CD4-positive, alpha-beta memory T cell (primary cell): ENCODE measurements around the gene RNASE7. TPM values are rescaled to one million over a fixed set of nuclear protein-coding genes. Genes with fewer than 3 reads are reported as not detected.
A peak's percentile ranks its signal among the peaks of the same experiment; 100 is the strongest.

Source experiments
- CTCF ChIA-PET: fragments of 350-600 bp; sonication (Branson Sonifier 250); formaldehyde crosslinking; loops from one replicate; lab custom pipeline; 2021; ENCODE audit warnings: inconsistent platforms; ENCODE audit not compliant: partially characterized antibody; lab: Charles Lee
- POLR2A ChIA-PET: fragments of 350-600 bp; sonication (Branson Sonifier 250); formaldehyde crosslinking; loops from one replicate; lab custom pipeline; 2021; ENCODE audit not compliant: partially characterized antibody; lab: Charles Lee
- DNase-seq, 5 donors: peaks; one replicate each; pipeline versions ENCODE4 v3.0.0 to v3.0.0-alpha.2; 2020 to 2022; ENCODE audit warnings: mixed read lengths in 1 of 5
- H3K27ac ChIP-seq: one replicate; pipeline ENCODE4 v1.7.0; 2013; ENCODE audit warnings: low read depth, low read length
- H3K27me3 ChIP-seq: 2 replicates; pipeline ENCODE4 v1.7.0; 2013; ENCODE audit warnings: mild to moderate bottlenecking, low read length, moderate library complexity; ENCODE audit not compliant: insufficient read depth
- H3K36me3 ChIP-seq: 2 replicates; pipeline ENCODE4 v1.7.0; 2013; ENCODE audit warnings: mild to moderate bottlenecking, low read length, moderate library complexity; ENCODE audit not compliant: insufficient read depth
- H3K4me1 ChIP-seq: 2 replicates; pipeline ENCODE4 v1.7.0; 2013; ENCODE audit warnings: mild to moderate bottlenecking, low read length, moderate library complexity; ENCODE audit not compliant: insufficient read depth
- H3K4me3 ChIP-seq, 2 donors: one replicate each; pipeline ENCODE4 v1.7.0; 2013; ENCODE audit warnings: low read length in 2 of 2, mild to moderate bottlenecking in 1 of 2
- H3K9me3 ChIP-seq, 2 donors: one replicate each; pipeline ENCODE4 v1.7.0; 2013; ENCODE audit warnings: low read length in 2 of 2, control low read depth in 1 of 2; ENCODE audit not compliant: control insufficient read depth in 1 of 2
- H3K27ac Mint-ChIP-seq, 7 donors: one replicate each; pipeline ENCODE4 v1.8.0; 2020 to 2021; ENCODE audit warnings: mixed read lengths in 7 of 7, mild to moderate bottlenecking in 6 of 7, inconsistent platforms in 3 of 7, moderate library complexity in 3 of 7
- H3K27me3 Mint-ChIP-seq, 2 donors: one replicate each; pipeline ENCODE4 v1.8.0; 2020 to 2021; ENCODE audit warnings: mixed read lengths in 2 of 2
- H3K36me3 Mint-ChIP-seq, 2 donors: one replicate each; pipeline ENCODE4 v1.8.0; 2020 to 2021; ENCODE audit warnings: mixed read lengths in 2 of 2, inconsistent platforms in 1 of 2, mild to moderate bottlenecking in 1 of 2
- H3K4me1 Mint-ChIP-seq, 4 donors: one replicate each; pipeline ENCODE4 v1.8.0; 2020 to 2021; ENCODE audit warnings: mixed read lengths in 4 of 4, mild to moderate bottlenecking in 1 of 4
- H3K4me3 Mint-ChIP-seq, 8 donors: one replicate each; pipeline ENCODE4 v1.8.0; 2020 to 2021; ENCODE audit warnings: mixed read lengths in 8 of 8, mild to moderate bottlenecking in 7 of 8, moderate library complexity in 6 of 8, inconsistent platforms in 3 of 8
- H3K9me3 Mint-ChIP-seq, 8 donors: one replicate each; pipeline ENCODE4 v1.8.0; 2020 to 2021; ENCODE audit warnings: mixed read lengths in 8 of 8, mild to moderate bottlenecking in 5 of 8, inconsistent platforms in 3 of 8, moderate library complexity in 1 of 8
- intact Hi-C: fragments of 100-400 bp; cut with micrococcal nuclease; formaldehyde crosslinking; loops from one replicate; pipeline ENCODE4 v1.15.1; 2023
- polyA plus RNA-seq, 2 donors: library from polyadenylated mRNA; unstranded; fragments of 300-500 nt; fragmentation: Illumina TruSeq; gene quantifications; one replicate each; pipeline ENCODE4 v1.2.3, GENCODE V29; 2021
- total RNA-seq, 2 experiments: library from RNA; stranded (reverse); gene quantifications; one replicate each; pipeline ENCODE4 v1.2.3, GENCODE V29; 2021

Gene RNASE7
- total and polyA plus RNA-seq, 4 experiments from 2014 or later = not detected

- peaks cover 3% of the 10 kb centered on the region for H3K27me3 ChIP-seq
- H3K36me3 Mint-ChIP-seq = peaks cover 34 to 38% of the 10 kb centered on the region in 2 donors
- no peaks in the 10 kb centered on the region for H3K36me3 ChIP-seq
- H3K4me1 Mint-ChIP-seq = no peaks in the 10 kb centered on the region
- H3K4me3 Mint-ChIP-seq = no peak overlapping the region
- intact Hi-C loops = no loop called here
- ChIA-PET CTCF (interaction anchor here (0.9 to 15.6 kb wide), 13 partner anchors 13 to 89 kb away, joined by 3 to 399 read pairs (median 44); partner anchors contain the start of genes RNASE13, RNASE7, SLC39A2 and TMEM253), POLR2A (interaction anchor here (2.2 to 5.4 kb wide), 4 partner anchors 23 to 87 kb away, joined by 11 to 52 read pairs (median 18); no protein-coding TSS in a partner anchor)
- no peak overlapping the region for H3K4me3 ChIP-seq
- no peaks in the 10 kb centered on the region for H3K9me3 Mint-ChIP-seq
- no peak overlapping the region for H3K27ac ChIP-seq
- H3K27ac Mint-ChIP-seq = peak overlapping the region in 2 of 7 donors; percentile 4 to 18
- no peaks in the 10 kb centered on the region for H3K9me3 ChIP-seq
- DNase-seq = no peak
- H3K4me1 ChIP-seq = no peaks in the 10 kb centered on the region
- peaks cover 5 to 9% of the 10 kb centered on the region in 2 donors for H3K27me3 Mint-ChIP-seq
These were observed 25.6 kb upstream of the RNASE7 start for GRCh38 chr14:21016413-21017190.

GRCh38 chr14:21017528-21018245, 24.5 kb upstream of the RNASE7 start:
- peaks cover under 1% of the 10 kb centered on the region for H3K4me1 ChIP-seq
- Mint-ChIP-seq H3K4me1 (peaks cover 3 to 8% (median 5%) of the 10 kb centered on the region in 4 donors), H3K36me3 (peaks cover 39% of the 10 kb centered on the region in 2 donors), H3K27ac (no peak overlapping the region), H3K27me3 (peaks cover under 1 to 5% of the 10 kb centered on the region in 2 donors), H3K4me3 (no peak overlapping the region), H3K9me3 (no peaks in the 10 kb centered on the region)
- no peaks in the 10 kb centered on the region for H3K27me3 ChIP-seq
- CTCF ChIA-PET = interaction anchor here (0.6 to 15.6 kb wide), 9 partner anchors 14 to 88 kb away, joined by 3 to 399 read pairs (median 5); partner anchors contain the start of genes RNASE13, RNASE7, TMEM253 and TPPP2
- H3K4me3 ChIP-seq = no peak overlapping the region
- no peaks in the 10 kb centered on the region for H3K9me3 ChIP-seq
- no peaks in the 10 kb centered on the region for H3K36me3 ChIP-seq
- no peak for DNase-seq
- POLR2A ChIA-PET = interaction anchor here (5.4 kb wide), 1 partner anchor 86 kb away, joined by 52 read pairs; no protein-coding TSS in a partner anchor
- intact Hi-C loops = no loop called here
- no peak overlapping the region for H3K27ac ChIP-seq

GRCh38 chr14:21018286-21018685, 23.9 kb upstream of the RNASE7 start:
- H3K4me1 ChIP-seq = peaks cover 7% of the 10 kb centered on the region
- H3K27ac ChIP-seq = no peak overlapping the region
- H3K36me3 ChIP-seq = no peaks in the 10 kb centered on the region
- Mint-ChIP-seq H3K4me1 (peaks cover 6 to 14% (median 10%) of the 10 kb centered on the region in 4 donors), H3K4me3 (no peak overlapping the region), H3K27ac (no peak overlapping the region), H3K27me3 (peaks cover 0 to 1% of the 10 kb centered on the region in 2 donors), H3K36me3 (peaks cover 39% of the 10 kb centered on the region in 2 donors), H3K9me3 (no peaks in the 10 kb centered on the region)
- POLR2A ChIA-PET = interaction anchor here (5.4 kb wide), 1 partner anchor 86 kb away, joined by 52 read pairs; no protein-coding TSS in a partner anchor
- no peak for DNase-seq
- intact Hi-C loops = no loop called here
- CTCF ChIA-PET = interaction anchor here (0.6 to 15.6 kb wide), 8 partner anchors 14 to 88 kb away, joined by 3 to 399 read pairs (median 72); partner anchors contain the start of genes RNASE13, RNASE7, TMEM253 and TPPP2
- H3K27me3 ChIP-seq = no peaks in the 10 kb centered on the region
- no peak overlapping the region for H3K4me3 ChIP-seq
- no peaks in the 10 kb centered on the region for H3K9me3 ChIP-seq

- H3K4me1 ChIP-seq = peaks cover 12% of the 10 kb centered on the region
- intact Hi-C loops = no loop called here
- H3K27ac Mint-ChIP-seq = no peak overlapping the region
- no peak overlapping the region for H3K4me3 ChIP-seq
- H3K4me1 Mint-ChIP-seq = peaks cover 8 to 19% (median 12%) of the 10 kb centered on the region in 4 donors
- H3K36me3 ChIP-seq = no peaks in the 10 kb centered on the region
- peaks cover 0 to 1% of the 10 kb centered on the region in 2 donors for H3K27me3 Mint-ChIP-seq
- no peak overlapping the region for H3K27ac ChIP-seq
- H3K36me3 Mint-ChIP-seq = peaks cover 39% of the 10 kb centered on the region in 2 donors
- POLR2A ChIA-PET = interaction anchor here (5.4 kb wide), 1 partner anchor 85 kb away, joined by 52 read pairs; no protein-coding TSS in a partner anchor
- CTCF ChIA-PET = interaction anchor here (1.0 to 15.6 kb wide), 7 partner anchors 14 to 87 kb away, joined by 3 to 399 read pairs (median 138); partner anchors contain the start of genes RNASE13, RNASE7, TMEM253 and TPPP2
- no peak overlapping the region for H3K4me3 Mint-ChIP-seq
- no peak for DNase-seq
- no peaks in the 10 kb centered on the region for H3K9me3 Mint-ChIP-seq
- H3K27me3 ChIP-seq = no peaks in the 10 kb centered on the region
- H3K9me3 ChIP-seq = no peaks in the 10 kb centered on the region
These were observed 23.4 kb upstream of the RNASE7 start for GRCh38 chr14:21018781-21019180.

- CTCF ChIA-PET = interaction anchor here (0.8 to 15.6 kb wide), 7 partner anchors 13 to 87 kb away, joined by 3 to 399 read pairs (median 138); partner anchors contain the start of genes RNASE13, RNASE7, TMEM253 and TPPP2
- peaks cover 11 to 25% (median 18%) of the 10 kb centered on the region in 4 donors for H3K4me1 Mint-ChIP-seq
These were observed 22.8 kb upstream of the RNASE7 start for GRCh38 chr14:21019366-21019765.

GRCh38 chr14:21020977-21021545, 21.1 kb upstream of the RNASE7 start:
- Histone ChIP-seq H3K27me3 (no peaks in the 10 kb centered on the region), H3K9me3 (no peaks in the 10 kb centered on the region), H3K4me1 (peaks cover 20% of the 10 kb centered on the region), H3K4me3 (no peak overlapping the region), H3K27ac (no peak overlapping the region), H3K36me3 (no peaks in the 10 kb centered on the region)
- intact Hi-C loops = no loop called here
- H3K27me3 Mint-ChIP-seq = no peaks in the 10 kb centered on the region
- ChIA-PET CTCF (interaction anchor here (0.5 to 15.6 kb wide), 7 partner anchors 9 to 254 kb away, joined by 3 to 399 read pairs (median 3); partner anchors contain the start of genes RNASE7 and TMEM253), POLR2A (interaction anchor here (1.0 kb wide), 1 partner anchor 9 kb away, joined by 3 read pairs; the partner anchor contains the start of gene TPPP2)
- peaks cover 0 to 2% (median 0%) of the 10 kb centered on the region in 8 donors for H3K9me3 Mint-ChIP-seq
- H3K36me3 Mint-ChIP-seq = peaks cover 39 to 45% of the 10 kb centered on the region in 2 donors
- DNase-seq = no peak
- no peak overlapping the region for H3K4me3 Mint-ChIP-seq
- H3K27ac Mint-ChIP-seq = peak overlapping the region in 1 of 7 donors; percentile 49
- H3K4me1 Mint-ChIP-seq = peaks cover 12 to 28% (median 19%) of the 10 kb centered on the region in 4 donors

More at GRCh38 chr14:21019366-21019765, 22.8 kb upstream of the RNASE7 start:
- Histone ChIP-seq H3K27me3 (no peaks in the 10 kb centered on the region), H3K27ac (no peak overlapping the region), H3K36me3 (no peaks in the 10 kb centered on the region), H3K9me3 (no peaks in the 10 kb centered on the region), H3K4me3 (no peak overlapping the region), H3K4me1 (peaks cover 18% of the 10 kb centered on the region)
- H3K4me3 Mint-ChIP-seq = no peak overlapping the region
- H3K9me3 Mint-ChIP-seq = peaks cover 0 to 2% (median 0%) of the 10 kb centered on the region in 8 donors
- H3K27ac Mint-ChIP-seq = no peak overlapping the region
- intact Hi-C loops = no loop called here
- POLR2A ChIA-PET = no interaction called here
- H3K27me3 Mint-ChIP-seq = peaks cover 0 to 1% of the 10 kb centered on the region in 2 donors
- no peak for DNase-seq
- peaks cover 39 to 42% of the 10 kb centered on the region in 2 donors for H3K36me3 Mint-ChIP-seq
